DMS79 treated with DMSO at 0.1 percent for 48 hours (cell line): ENCODE data around the gene TENM4.
"Not testable (repeated sequence)": the region's sequence is repeated elsewhere in the genome, so short reads cannot be mapped to it uniquely, and the experiment has no call there.

Experiments used
- DNase-seq: peaks from one replicate; lab custom pipeline; 2025; lab: John Stamatoyannopoulos, UW

Gene TENM4

GRCh38 chr11:79021601-79022000, 419.2 kb downstream of the TENM4 start:
- DNase-seq = no peak

DNA sequence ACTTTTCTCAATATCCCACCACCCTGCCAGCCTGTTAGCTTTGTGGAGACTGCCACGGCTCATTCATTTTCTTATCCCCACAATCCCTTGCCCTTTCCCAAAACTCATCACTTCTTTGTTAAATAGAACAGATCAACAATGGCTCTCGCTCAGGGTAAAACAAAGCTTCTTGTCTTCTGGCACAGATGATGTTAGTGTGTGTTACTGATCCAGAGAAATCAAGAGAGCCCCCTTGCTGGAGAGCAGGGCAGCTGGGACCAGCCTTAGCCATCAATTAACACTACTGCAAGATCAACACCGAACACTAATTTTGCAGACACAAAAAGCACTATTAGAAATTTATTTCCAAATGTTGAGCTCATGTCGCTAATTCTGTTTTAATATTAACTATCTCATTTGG, 420.9 kb downstream of the TENM4 start:
- DNase-seq = no peak

DNA sequence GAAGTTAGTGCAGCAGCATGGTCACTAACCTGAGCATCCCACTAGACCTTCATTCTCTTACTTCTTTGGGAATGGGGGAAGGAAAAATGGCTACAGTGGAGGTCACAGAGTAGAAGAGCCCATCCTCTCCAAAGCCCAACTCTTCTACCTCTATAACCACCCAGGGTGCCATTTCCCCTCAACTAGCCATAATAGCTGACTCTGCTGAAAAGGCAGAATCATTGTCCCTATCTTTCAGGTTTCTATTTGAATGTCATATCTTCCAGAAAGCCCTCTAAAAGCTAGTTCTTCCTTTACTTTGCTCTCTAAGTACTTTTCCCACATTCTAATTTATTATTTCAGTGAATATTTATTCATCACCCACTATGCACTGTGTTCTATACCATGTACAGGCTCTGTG, 421.6 kb downstream of the TENM4 start:
- no peak for DNase-seq

GRCh38 chr11:79018371-79018849, 422.4 kb downstream of the TENM4 start:
- no peak for DNase-seq

GRCh38 chr11:79017811-79018210, 423.0 kb downstream of the TENM4 start:
- DNase-seq = no peak

DNA sequence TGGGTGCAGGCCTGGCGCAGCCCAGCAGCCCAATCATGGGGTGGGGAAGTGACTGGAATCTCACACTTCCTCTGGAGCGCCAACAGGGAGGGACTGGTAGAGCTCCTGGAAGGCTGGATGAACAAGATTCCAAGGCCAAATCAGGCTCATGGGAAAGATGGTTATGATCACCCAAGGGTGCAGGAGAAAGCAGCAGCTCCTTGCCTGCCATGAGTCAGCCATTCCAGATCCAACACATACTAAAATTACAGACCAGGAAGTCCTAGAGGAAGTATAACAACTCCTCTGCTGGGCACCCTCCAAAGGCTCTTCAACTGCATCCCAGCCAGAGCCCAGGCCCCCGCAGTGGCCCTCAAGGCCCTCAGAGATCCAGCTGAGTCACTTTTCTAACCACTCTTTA, 427.3 kb downstream of the TENM4 start:
- DNase-seq = no peak

- DNase-seq = no peak
These were observed 429.5 kb downstream of the TENM4 start for GRCh38 chr11:79011357-79011756.

DNA sequence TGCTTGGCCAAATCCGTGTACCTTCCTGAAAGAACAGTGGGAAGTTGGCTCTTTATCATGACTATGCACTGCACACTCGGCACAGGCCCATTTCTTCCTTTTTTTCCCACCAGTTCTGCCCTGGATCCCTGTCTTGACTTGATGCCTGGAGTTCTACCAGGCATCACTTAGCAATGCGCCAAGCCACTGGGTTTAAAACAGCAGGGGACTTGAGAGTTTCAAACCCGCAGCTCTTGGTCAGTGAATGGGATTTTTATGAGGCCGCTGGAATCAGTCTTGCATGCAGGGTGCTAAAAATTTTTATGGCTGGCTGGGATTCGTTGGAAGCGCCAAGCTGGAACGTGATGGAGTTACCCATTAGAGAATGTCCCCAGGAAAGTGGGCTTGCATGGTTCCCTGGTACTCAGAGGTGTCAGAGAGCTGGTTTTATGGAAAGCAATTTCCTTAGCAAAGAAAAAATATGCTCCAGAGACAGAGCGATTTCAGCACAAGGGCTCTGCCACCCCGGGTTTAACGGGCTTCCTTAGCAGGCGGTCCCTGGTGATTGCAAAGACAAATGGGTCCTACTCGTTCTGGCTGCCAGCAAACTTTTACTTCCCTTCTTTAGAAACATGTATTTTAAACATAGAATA, 432.9 kb downstream of the TENM4 start:
- peak; percentile 51 for DNase-seq

GRCh38 chr11:79006854-79007253, 434.0 kb downstream of the TENM4 start:
- no peak for DNase-seq

DNA sequence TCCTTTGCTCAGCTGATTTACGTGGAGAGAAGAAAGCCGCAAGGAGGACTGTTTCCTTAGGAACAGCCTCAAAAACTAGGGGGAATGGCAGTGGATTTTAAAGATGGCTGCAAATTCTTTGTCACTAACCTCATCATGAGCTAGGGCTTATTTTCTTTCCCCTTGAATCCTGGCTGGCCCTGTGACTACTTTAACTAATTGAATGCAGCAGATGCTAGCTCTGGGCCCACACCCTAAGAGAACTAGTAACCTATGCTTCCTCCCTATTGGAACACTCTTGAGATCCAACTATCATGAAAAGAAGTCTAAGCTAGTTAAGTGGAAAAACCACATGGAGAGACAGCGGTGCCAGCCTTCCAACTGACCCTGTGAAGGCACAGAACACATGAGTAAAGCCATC, 444.8 kb downstream of the TENM4 start:
- peak; percentile 57 for DNase-seq

DNA sequence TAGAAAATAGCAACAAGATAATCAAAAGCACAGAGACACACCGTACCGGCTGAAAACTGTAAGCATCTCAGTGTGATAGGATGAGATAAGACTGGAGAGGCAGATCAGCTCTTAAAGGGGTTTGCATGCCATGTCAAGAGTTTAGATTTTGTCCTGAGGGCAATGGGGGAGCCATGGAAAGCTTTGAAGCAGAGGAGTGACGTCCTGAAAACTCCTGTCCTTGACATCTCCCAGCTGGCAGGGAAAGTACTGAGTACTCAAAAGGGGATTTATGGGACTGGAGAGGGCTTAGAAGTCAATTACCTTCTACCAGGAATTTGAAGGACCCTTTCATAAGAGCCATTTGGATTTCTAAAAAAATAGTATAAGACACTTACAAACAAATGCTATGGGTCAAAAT, 445.7 kb downstream of the TENM4 start:
- peak; percentile 84 for DNase-seq

GRCh38 chr11:78993802-78994430, 446.9 kb downstream of the TENM4 start:
- no peak for DNase-seq

GRCh38 chr11:78991681-78992080, 449.1 kb downstream of the TENM4 start:
- no peak for DNase-seq

DNA sequence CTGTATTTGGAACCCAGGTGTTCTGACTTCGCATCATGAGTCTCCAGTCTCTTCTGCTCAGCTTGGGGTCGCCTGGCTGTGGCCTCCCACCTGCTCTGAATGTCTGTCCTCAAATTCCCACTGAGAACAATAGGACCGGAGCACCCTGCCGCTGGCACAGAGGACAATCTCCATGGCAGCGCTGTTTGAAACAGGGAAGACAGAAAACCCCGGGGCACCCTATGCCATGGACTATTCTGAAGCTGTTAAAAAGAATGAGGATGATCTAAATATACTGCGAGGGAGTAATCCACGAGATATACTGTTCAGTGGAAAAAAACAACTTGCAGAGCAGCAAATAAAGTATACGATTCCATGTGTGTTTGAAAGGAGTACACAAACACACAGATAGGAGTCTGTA, 450.6 kb downstream of the TENM4 start:
- DNase-seq = no peak

GRCh38 chr11:78987748-78988147, 453.1 kb downstream of the TENM4 start:
- no peak for DNase-seq

- DNase-seq = no peak
These were observed 454.5 kb downstream of the TENM4 start for GRCh38 chr11:78986305-78986704.

GRCh38 chr11:78985663-78986062, 455.2 kb downstream of the TENM4 start:
- no peak for DNase-seq

- no peak for DNase-seq
These were observed 458.4 kb downstream of the TENM4 start for GRCh38 chr11:78982473-78982872.

DNA sequence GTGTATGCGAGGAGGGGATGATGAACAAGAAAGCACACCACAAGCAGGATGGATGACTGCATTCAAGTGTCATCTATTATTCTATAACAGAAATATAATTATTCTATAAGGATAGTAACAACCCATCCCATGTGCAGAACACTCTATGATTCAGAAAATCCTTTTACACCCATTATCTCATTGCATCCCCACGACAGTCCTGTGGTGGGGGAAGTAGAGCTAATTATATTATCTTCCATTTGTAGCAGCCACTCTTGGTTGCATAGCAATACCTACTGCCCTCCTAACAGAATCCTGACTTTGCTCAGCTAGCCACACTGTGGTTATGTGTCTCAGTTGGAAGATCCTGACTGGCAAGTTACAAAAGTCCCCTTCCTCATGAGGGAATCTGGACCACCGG, 459.7 kb downstream of the TENM4 start:
- no peak for DNase-seq

DNA sequence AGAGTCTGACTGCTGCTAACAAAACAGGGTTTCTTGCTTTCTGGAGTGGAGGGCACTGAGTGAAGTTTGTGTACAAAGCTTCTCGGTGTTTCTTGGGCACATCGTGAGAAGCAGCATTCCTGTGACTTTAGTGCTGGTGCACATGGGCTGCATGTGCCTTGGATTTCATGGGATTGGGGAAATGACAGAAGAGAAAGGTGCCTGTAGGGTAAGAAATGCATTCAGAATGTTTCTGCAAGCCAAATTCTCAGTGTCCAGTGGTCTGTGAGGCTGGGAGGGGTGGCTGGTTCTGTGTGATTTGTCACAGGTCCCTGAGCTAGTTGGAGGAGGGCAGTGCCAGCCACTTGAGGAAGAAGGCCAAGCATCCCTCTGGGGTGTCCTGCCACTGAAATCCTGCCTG, 462.0 kb downstream of the TENM4 start:
- DNase-seq = no peak

DNA sequence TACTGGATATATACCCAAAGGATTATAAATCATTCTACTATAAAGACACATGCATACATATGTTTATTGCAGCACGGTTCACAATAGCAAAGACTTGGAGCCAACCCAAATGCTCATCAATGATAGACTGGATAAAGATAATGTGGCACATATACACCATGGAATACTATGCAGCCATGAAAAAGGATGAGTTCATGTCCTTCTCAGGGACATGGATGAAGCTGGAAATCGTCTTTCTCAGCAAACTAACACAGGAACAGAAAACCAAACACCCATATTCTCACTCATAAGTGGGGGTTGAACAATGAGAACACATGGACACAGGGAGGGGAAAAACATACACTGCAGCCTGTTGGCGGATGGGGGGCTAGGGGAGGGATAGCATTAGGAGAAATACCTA, 463.0 kb downstream of the TENM4 start:
- DNase-seq = not testable (repeated sequence)

DNA sequence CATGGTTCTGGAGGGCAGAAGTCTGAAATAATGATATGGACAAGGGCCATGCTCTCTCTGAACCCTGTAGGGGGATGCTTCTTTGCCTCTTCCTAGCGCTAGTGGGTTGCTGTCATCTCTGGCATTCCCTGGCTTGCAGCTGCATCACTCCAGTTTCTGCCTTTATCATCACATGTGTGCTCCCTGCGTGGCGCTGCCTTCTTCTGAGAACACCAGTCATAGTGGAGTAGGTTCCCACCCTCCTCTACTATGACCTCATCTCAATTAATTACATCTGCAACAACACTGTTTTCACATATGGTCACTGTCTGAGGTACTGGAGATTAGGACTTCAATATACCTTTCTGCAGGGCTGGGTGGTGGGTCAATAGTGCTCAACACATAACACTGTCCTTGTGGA, 463.8 kb downstream of the TENM4 start:
- no peak for DNase-seq

- no peak for DNase-seq
These were observed 465.7 kb downstream of the TENM4 start for GRCh38 chr11:78975081-78975480.

- no peak for DNase-seq
These were observed 467.0 kb downstream of the TENM4 start for GRCh38 chr11:78973876-78974275.
